GM18870 (cell line): Measurements from ENCODE around the gene CRIP1.

Experiments used
- ATAC-seq: cut with Tn5 transposase; IDR thresholded peaks from one replicate; pipeline ENCODE4 v1.9.1; 2021; ENCODE audit warnings: moderate library complexity; ENCODE audit not compliant: unreplicated experiment

CRIP1 gene

GRCh38 chr14:105492031-105492970 lies 5.6 kb downstream of the CRIP1 start:
- ATAC-seq: no peak

GRCh38 chr14:105492971-105493871 lies 6.5 kb downstream of the CRIP1 start:
- ATAC-seq: no peak

- no peak for ATAC-seq
These were observed 7.4 kb downstream of the CRIP1 start for GRCh38 chr14:105493921-105494605.

- ATAC-seq: no peak
These were observed 7.9 kb downstream of the CRIP1 start for GRCh38 chr14:105494606-105494929.

- ATAC-seq: no peak
These were observed 8.7 kb downstream of the CRIP1 start for GRCh38 chr14:105495101-105495989.

- no peak for ATAC-seq
These were observed 9.5 kb downstream of the CRIP1 start for GRCh38 chr14:105495990-105496830.

GRCh38 chr14:105496831-105497591 lies 10.3 kb downstream of the CRIP1 start:
- ATAC-seq: no peak

GRCh38 chr14:105497671-105498429 lies 11.2 kb downstream of the CRIP1 start:
- no peak for ATAC-seq

GRCh38 chr14:105498430-105499255 lies 12.0 kb downstream of the CRIP1 start:
- no peak for ATAC-seq

- no peak for ATAC-seq
These were observed 12.8 kb downstream of the CRIP1 start for GRCh38 chr14:105499256-105500035.

- ATAC-seq: no peak
These were observed 13.5 kb downstream of the CRIP1 start for GRCh38 chr14:105500036-105500725.

- ATAC-seq: no peak
These were observed 14.0 kb downstream of the CRIP1 start for GRCh38 chr14:105500726-105501101.

- no peak for ATAC-seq
These were observed 15.0 kb downstream of the CRIP1 start for GRCh38 chr14:105501504-105502291.

GRCh38 chr14:105502446-105503295 lies 16.0 kb downstream of the CRIP1 start:
- no peak for ATAC-seq
